IMR-90 (cell line): ENCODE data around the gene OR11G2. TPM values are rescaled to one million over a fixed set of nuclear protein-coding genes. Genes with fewer than 3 reads are reported as not detected.

Experiments used
- ATAC-seq: fragments of 200-7000 bp; cut with Tn5 transposase; 2 replicates; pipeline ENCODE4 v1.9.1; 2020; ENCODE audit warnings: low read depth, mild to moderate bottlenecking, moderate library complexity
- BruUV-seq: library from RNA; stranded (reverse); fragments of 400-500 nt; replicated peaks from 2 replicates; lab custom pipeline; 2021; lab: Mats Ljungman, UMichigan
- CTCF ChIA-PET: fragments of 300-600 bp; formaldehyde crosslinking; extraction: SDS; loops from one replicate; lab custom pipeline; 2021; ENCODE audit warnings: antibody characterized with exemption; lab: Yijun Ruan, JAX
- POLR2A ChIA-PET: fragments of 300-600 bp; sonication (Branson Sonifier 250); formaldehyde crosslinking; loops from one replicate; lab custom pipeline; 2022; ENCODE audit warnings: antibody characterized with exemption; ENCODE audit not compliant: unreplicated experiment; lab: Charles Lee
- DNase-seq: peaks from one replicate; pipeline ENCODE4 v3.0.0; 2013
- H2AFZ ChIP-seq: replicated peaks from 2 replicates; pipeline ENCODE3; 2013; ENCODE audit warnings: low read length, mild to moderate bottlenecking; ENCODE audit not compliant: poor library complexity
- H2AK5ac ChIP-seq: 2 replicates; pipeline ENCODE4 v1.6.1; 2013; ENCODE audit warnings: low read depth, low read length, inconsistent platforms
- H2AK9ac ChIP-seq: replicated peaks from 2 replicates; pipeline ENCODE3; 2013; ENCODE audit warnings: mild to moderate bottlenecking, low read depth, low read length, moderate library complexity; ENCODE audit not compliant: poor library complexity
- H2BK120ac ChIP-seq: 2 replicates; pipeline ENCODE4 v1.6.1; 2013; ENCODE audit warnings: low read depth, low read length, inconsistent platforms
- H2BK15ac ChIP-seq: 3 replicates; pipeline ENCODE4 v1.6.1; 2013; ENCODE audit warnings: low read depth, low read length, inconsistent platforms
- H2BK20ac ChIP-seq: 2 replicates; pipeline ENCODE4 v1.6.1; 2013; ENCODE audit warnings: low read depth, mild to moderate bottlenecking, inconsistent platforms, low read length, moderate library complexity
- H2BK5ac ChIP-seq: 2 replicates; pipeline ENCODE4 v1.6.1; 2013; ENCODE audit warnings: mild to moderate bottlenecking, low read depth, low read length, inconsistent platforms; ENCODE audit not compliant: poor library complexity, severe bottlenecking
- H3K14ac ChIP-seq: replicated peaks from 2 replicates; pipeline ENCODE4 v1.6.1; 2013; ENCODE audit warnings: low read depth, low read length, inconsistent platforms
- H3K18ac ChIP-seq: 2 replicates; pipeline ENCODE4 v1.6.1; 2013; ENCODE audit warnings: low read depth, low read length, control low read depth
- H3K23ac ChIP-seq: 2 replicates; pipeline ENCODE4 v1.6.1; 2013; ENCODE audit warnings: low read depth, low read length, inconsistent platforms
- H3K27ac ChIP-seq: 2 replicates; pipeline ENCODE4 v1.5.1; 2013; ENCODE audit warnings: mild to moderate bottlenecking, control low read depth, low read length; ENCODE audit not compliant: insufficient read depth
- H3K27me3 ChIP-seq: 2 replicates; pipeline ENCODE4 v1.6.1; 2013; ENCODE audit warnings: low read length; ENCODE audit not compliant: control insufficient read depth, insufficient read depth
- H3K36me3 ChIP-seq: 2 replicates; pipeline ENCODE4 v1.6.1; 2013; ENCODE audit warnings: low read length, mixed read lengths; ENCODE audit not compliant: control insufficient read depth, insufficient read depth
- H3K4ac ChIP-seq: 2 replicates; pipeline ENCODE4 v1.6.1; 2013; ENCODE audit warnings: low read depth, low read length, inconsistent platforms
- H3K4me1 ChIP-seq: 2 replicates; pipeline ENCODE4 v1.6.1; 2013; ENCODE audit warnings: low read length, mixed read lengths; ENCODE audit not compliant: control insufficient read depth, insufficient read depth
- H3K4me2 ChIP-seq: 2 replicates; pipeline ENCODE4 v1.6.1; 2013; ENCODE audit warnings: low read depth, mild to moderate bottlenecking, control low read depth, low read length, moderate library complexity
- H3K4me3 ChIP-seq: 2 replicates; pipeline ENCODE4 v1.5.1; 2013; ENCODE audit warnings: low read depth, mild to moderate bottlenecking, control low read depth, low read length, moderate library complexity; ENCODE audit not compliant: insufficient read depth
- H3K56ac ChIP-seq: 2 replicates; pipeline ENCODE4 v1.6.1; 2013; ENCODE audit warnings: low read length, inconsistent platforms; ENCODE audit not compliant: insufficient read depth; ENCODE audit errors: extremely low read depth
- H3K79me1 ChIP-seq, 2 experiments: 2 replicates each; pipeline ENCODE4 v1.6.1; 2013; ENCODE audit warnings: low read length in 2 of 2, inconsistent platforms in 1 of 2, low read depth in 1 of 2
- H3K9ac ChIP-seq: 2 replicates; pipeline ENCODE4 v1.6.1; 2013; ENCODE audit warnings: low read depth, low read length, control low read depth
- H3K9me1 ChIP-seq: 2 replicates; pipeline ENCODE4 v1.6.1; 2013; ENCODE audit warnings: low read length, inconsistent platforms; ENCODE audit not compliant: insufficient read depth
- H3K9me3 ChIP-seq: 2 replicates; pipeline ENCODE4 v1.6.1; 2013; ENCODE audit warnings: low read length; ENCODE audit not compliant: control insufficient read depth, insufficient read depth
- H4K20me1 ChIP-seq: 2 replicates; pipeline ENCODE4 v1.6.1; 2013; ENCODE audit warnings: low read length, inconsistent platforms; ENCODE audit not compliant: insufficient read depth
- H4K5ac ChIP-seq: 2 replicates; pipeline ENCODE4 v1.6.1; 2013; ENCODE audit warnings: mild to moderate bottlenecking, low read depth, low read length, control low read depth
- H4K8ac ChIP-seq, 2 experiments: 2 replicates each; pipeline ENCODE4 v1.6.1; 2013; ENCODE audit warnings: low read depth in 2 of 2, low read length in 2 of 2, control low read depth in 1 of 2, inconsistent platforms in 1 of 2
- H4K91ac ChIP-seq: 2 replicates; pipeline ENCODE4 v1.6.1; 2013; ENCODE audit warnings: low read depth, low read length, inconsistent platforms; ENCODE audit not compliant: insufficient read depth
- BHLHE40 ChIP-seq: fragments of 150-350 bp; IDR thresholded peaks from 2 replicates; pipeline ENCODE4 v1.6.1; 2016; ENCODE audit warnings: mild to moderate bottlenecking, low read depth, low read length
- CHD1 ChIP-seq: IDR thresholded peaks from 2 replicates; pipeline ENCODE4 v1.6.1; 2012; ENCODE audit warnings: low read depth, low read length, improper control_type of control experiment
- FOS ChIP-seq: fragments of 150-350 bp; IDR thresholded peaks from 2 replicates; pipeline ENCODE4 v1.6.1; 2016; ENCODE audit warnings: low read depth, low read length
- MAFK ChIP-seq: IDR thresholded peaks from 2 replicates; pipeline ENCODE4 v1.6.1; 2012; ENCODE audit warnings: low read depth, low read length, improper control_type of control experiment
- MXI1 ChIP-seq: IDR thresholded peaks from 2 replicates; pipeline ENCODE4 v1.6.1; 2012; ENCODE audit warnings: low read depth, mild to moderate bottlenecking, low read length, moderate library complexity, borderline replicate concordance
- RAD21 ChIP-seq: IDR thresholded peaks from 2 replicates; pipeline ENCODE4 v1.6.1; 2012; ENCODE audit warnings: low read length, improper control_type of control experiment
- WGBS, 2 experiments: methylation state at CpG; one replicate each; pipeline versions ENCODE4 v1.1.5 to v1.1.7; 2013; ENCODE audit warnings: missing lambda C conversion rate in 2 of 2; ENCODE audit not compliant: insufficient read length in 1 of 2; ENCODE audit errors: extremely low coverage in 2 of 2; 5-methylcytosine and 5-hydroxymethylcytosine counted together
- dilution Hi-C: fragments of 300-500 bp; cut with HindIII; formaldehyde crosslinking; loops from one replicate; pipeline ENCODE4 v1.14.3; 2018; ENCODE audit warnings: low sequenced_read_pairs; ENCODE audit not compliant: unreplicated experiment
- in situ Hi-C: fragments of 300-500 bp; cut with MboI; formaldehyde crosslinking; loops from 3 replicates; pipeline ENCODE4 v1.14.3; 2019; ENCODE audit warnings: low sequenced_read_pairs, inconsistent platforms, mixed read lengths
- intact Hi-C: fragments of 100-400 bp; cut with micrococcal nuclease; formaldehyde crosslinking; loops from 2 replicates; pipeline ENCODE4 v1.10.0; 2022
- polyA plus RNA-seq, 3 experiments: library from polyadenylated mRNA; depleted of rRNA; stranded (reverse); fragments of >200 nt; gene quantifications; 2 replicates each; pipeline ENCODE4 v1.2.3, GENCODE V29; 2012; ENCODE audit warnings: low replicate concordance in 1 of 3
- total RNA-seq: library from RNA; depleted of rRNA; stranded (reverse); fragments of >200 nt; gene quantifications from 2 replicates; pipeline ENCODE4 v1.2.3, GENCODE V29; 2012
- TF ChIP-seq, protein P1 (sequence below): fragments of 150-350 bp; IDR thresholded peaks from 2 replicates; pipeline ENCODE4 v1.6.1; 2016; ENCODE audit warnings: low read depth, mild to moderate bottlenecking, low read length, moderate library complexity, borderline replicate concordance

Gene OR11G2
- total and polyA plus RNA-seq, 2 of the 4 experiments (the other 2 are of a cell fraction) = not detected

DNA sequence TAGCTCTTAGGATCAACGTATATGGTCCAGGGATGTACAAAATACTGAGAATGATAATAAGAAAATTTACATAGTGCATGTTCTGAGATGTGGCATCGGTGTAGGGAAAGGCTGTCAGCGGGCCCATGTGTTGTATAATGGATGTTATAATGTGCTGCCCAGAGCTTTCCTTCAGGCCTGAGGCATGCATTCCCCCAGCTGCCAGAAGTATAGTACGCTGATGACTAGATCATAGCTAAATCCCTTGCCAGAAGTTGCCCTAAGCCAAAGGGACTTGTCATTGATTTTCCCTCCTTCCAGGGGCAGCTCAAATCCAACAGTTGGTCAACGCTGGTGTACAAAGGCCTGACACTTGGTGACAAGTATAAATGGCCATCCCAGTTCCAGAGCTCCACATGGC, 6.5 kb upstream of the OR11G2 start:
- peaks cover 8% of the 10 kb centered on the region; the same call in 1 of the 2 replicates for H3K9me3 ChIP-seq
- BruUV-seq = no TSS peak
- no peak overlapping the region for H4K91ac ChIP-seq
- H3K4me3 ChIP-seq = no peak overlapping the region
- H2BK120ac ChIP-seq = no peak overlapping the region
- H3K14ac ChIP-seq = no peak overlapping the region
- H3K4me2 ChIP-seq = no peak overlapping the region
- H3K79me1 ChIP-seq = no peaks in the 10 kb centered on the region
- ChIA-PET POLR2A (no interaction called here), CTCF (no interaction called here)
- no peak overlapping the region for H2AK5ac ChIP-seq
- no peaks in the 10 kb centered on the region for H3K36me3 ChIP-seq
- H2AFZ ChIP-seq = no peak overlapping the region
- no peaks in the 10 kb centered on the region for H4K20me1 ChIP-seq
- H3K9ac ChIP-seq = no peak overlapping the region
- ATAC-seq (no peak), DNase-seq (no peak)
- no peaks in the 10 kb centered on the region for H3K9me1 ChIP-seq
- intact Hi-C loops = no loop called here
- no peak overlapping the region for H2BK20ac ChIP-seq
- no peak overlapping the region for H3K18ac ChIP-seq
- H4K5ac ChIP-seq = no peak overlapping the region
- 20% methylated on average over 1 of the region's 5 CpGs; no CpG with 5 or more reads in 1 of the 2 experiments for WGBS, 2 experiments
- TF ChIP-seq CHD1 (no peak), MAFK (no peak), BHLHE40 (no peak), MXI1 (no peak), RAD21 (no peak), FOS (no peak)
- TF ChIP-seq, protein P1, sequence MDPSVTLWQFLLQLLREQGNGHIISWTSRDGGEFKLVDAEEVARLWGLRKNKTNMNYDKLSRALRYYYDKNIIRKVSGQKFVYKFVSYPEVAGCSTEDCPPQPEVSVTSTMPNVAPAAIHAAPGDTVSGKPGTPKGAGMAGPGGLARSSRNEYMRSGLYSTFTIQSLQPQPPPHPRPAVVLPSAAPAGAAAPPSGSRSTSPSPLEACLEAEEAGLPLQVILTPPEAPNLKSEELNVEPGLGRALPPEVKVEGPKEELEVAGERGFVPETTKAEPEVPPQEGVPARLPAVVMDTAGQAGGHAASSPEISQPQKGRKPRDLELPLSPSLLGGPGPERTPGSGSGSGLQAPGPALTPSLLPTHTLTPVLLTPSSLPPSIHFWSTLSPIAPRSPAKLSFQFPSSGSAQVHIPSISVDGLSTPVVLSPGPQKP = no peak
- H3K27me3 ChIP-seq = no peaks in the 10 kb centered on the region
- no peak overlapping the region for H2BK15ac ChIP-seq
- no peak overlapping the region for H3K27ac ChIP-seq
- no peak overlapping the region for H4K8ac ChIP-seq
- no peak overlapping the region for H2BK5ac ChIP-seq
- H2AK9ac ChIP-seq = no peak overlapping the region
- no peak overlapping the region for H3K23ac ChIP-seq
- H3K4me1 ChIP-seq = no peaks in the 10 kb centered on the region
- no peak overlapping the region for H3K56ac ChIP-seq
- dilution Hi-C loops = no loop called here
- no peak overlapping the region for H3K4ac ChIP-seq
- in situ Hi-C loops = no loop called here
